H1 (cell line): ENCODE results near the gene MAGI1. TPM values are rescaled to one million over a fixed set of nuclear protein-coding genes. Genes with fewer than 3 reads are reported as not detected.

ENCODE experiments used
- CTCF ChIA-PET: fragments of 300-600 bp; sonication (Branson Sonifier 250); formaldehyde crosslinking; loops from one replicate; lab custom pipeline; 2021; ENCODE audit not compliant: partially characterized antibody; lab: Charles Lee
- POLR2A ChIA-PET: fragments of 300-600 bp; sonication (Branson Sonifier 250); formaldehyde crosslinking; loops from one replicate; lab custom pipeline; 2021; ENCODE audit warnings: inconsistent platforms; ENCODE audit not compliant: partially characterized antibody; lab: Charles Lee
- DNase-seq, 2 experiments: peaks; one replicate each; pipeline versions ENCODE4 v3.0.0 to v3.0.0-alpha.2; 2010 to 2022; ENCODE audit warnings: low spot score in 2 of 2, low read depth in 1 of 2, mixed read lengths in 1 of 2
- FAIRE-seq: peaks from 2 replicates; lab custom pipeline; 2011; peaks lifted over from hg19 to GRCh38; lab: Jason Lieb, UNC
- H2AFZ ChIP-seq: 2 replicates; pipeline ENCODE4 v1.8.1; 2012; ENCODE audit warnings: low read length, inconsistent platforms
- H2AK5ac ChIP-seq: 2 replicates; pipeline ENCODE4 v1.6.1; 2013; ENCODE audit warnings: low read depth, low read length
- H2BK120ac ChIP-seq: replicated peaks from 2 replicates; pipeline ENCODE3; 2013; ENCODE audit warnings: low read depth, low read length, inconsistent platforms
- H2BK12ac ChIP-seq: 2 replicates; pipeline ENCODE4 v1.6.1; 2013; ENCODE audit warnings: low read depth, low read length
- H2BK15ac ChIP-seq: 2 replicates; pipeline ENCODE4 v1.6.1; 2013; ENCODE audit warnings: low read length
- H2BK20ac ChIP-seq: 2 replicates; pipeline ENCODE4 v1.6.1; 2013; ENCODE audit warnings: low read length
- H2BK5ac ChIP-seq: 2 replicates; pipeline ENCODE4 v1.6.1; 2013; ENCODE audit warnings: low read depth, low read length
- H3K14ac ChIP-seq: 2 replicates; pipeline ENCODE4 v1.6.1; 2013; ENCODE audit warnings: inconsistent platforms; ENCODE audit not compliant: insufficient read length
- H3K18ac ChIP-seq: 2 replicates; pipeline ENCODE4 v1.6.1; 2013; ENCODE audit warnings: low read length; ENCODE audit errors: extremely low read depth
- H3K23ac ChIP-seq: 2 replicates; pipeline ENCODE4 v1.6.1; 2013; ENCODE audit warnings: inconsistent platforms; ENCODE audit not compliant: insufficient read length
- H3K23me2 ChIP-seq: 2 replicates; pipeline ENCODE4 v1.6.1; 2013; ENCODE audit warnings: low read depth, low read length
- H3K27ac ChIP-seq: 2 replicates; pipeline ENCODE4 v1.6.1; 2011; ENCODE audit warnings: low read depth, low read length, inconsistent platforms
- H3K27me3 ChIP-seq, 4 experiments: replicated peaks in 1 of 4; 1 replicate in 1 of 4; 2 replicates in 3 of 4; pipeline versions ENCODE4 v1.6.1 to v1.8.1; 2011 to 2013; ENCODE audit warnings: low read length in 3 of 4, mild to moderate bottlenecking in 3 of 4, inconsistent platforms in 2 of 4, mixed read lengths in 2 of 4, moderate library complexity in 1 of 4; ENCODE audit not compliant: control insufficient read depth in 3 of 4, insufficient read depth in 3 of 4; ENCODE audit errors: extremely low read depth in 1 of 4
- H3K36me3 ChIP-seq, 4 experiments: 2 replicates each; pipeline versions ENCODE4 v1.6.1 to v1.8.1; 2011 to 2013; ENCODE audit warnings: mild to moderate bottlenecking in 4 of 4, low read length in 3 of 4, moderate library complexity in 2 of 4, control low read depth in 1 of 4, inconsistent platforms in 1 of 4; ENCODE audit not compliant: insufficient read depth in 4 of 4, control insufficient read depth in 2 of 4
- H3K4ac ChIP-seq: replicated peaks from 2 replicates; pipeline ENCODE3; 2013; ENCODE audit warnings: low read length, low read depth, mixed read lengths, inconsistent platforms; ENCODE audit not compliant: insufficient read length
- H3K4me1 ChIP-seq, 4 experiments: replicated peaks in 1 of 4; 1 replicate in 1 of 4; 2 replicates in 3 of 4; pipeline versions ENCODE4 v1.6.1 to v1.8.1; 2011 to 2013; ENCODE audit warnings: low read length in 3 of 4, inconsistent platforms in 2 of 4, mixed read lengths in 1 of 4; ENCODE audit not compliant: insufficient read depth in 4 of 4, control insufficient read depth in 3 of 4
- H3K4me2 ChIP-seq, 2 experiments: 2 replicates each; pipeline versions ENCODE4 v1.6.1 to v1.8.1; 2011 to 2013; ENCODE audit warnings: low read depth in 2 of 2, low read length in 2 of 2, control low read depth in 1 of 2, inconsistent platforms in 1 of 2, mild to moderate bottlenecking in 1 of 2; ENCODE audit not compliant: insufficient read depth in 1 of 2
- H3K4me3 ChIP-seq, 4 experiments: fragments of 200-600, 300-600 bp in 1 of 4; sonication (generic), shearing (Covaris generic), sonication (Bioruptor Twin) in 1 of 4; 2 replicates each; pipeline versions ENCODE4 v1.5.1 to v1.8.1; 2011 to 2016; ENCODE audit warnings: low read length in 4 of 4, low read depth in 3 of 4, control low read depth in 2 of 4, inconsistent platforms in 2 of 4, mild to moderate bottlenecking in 2 of 4, mixed read lengths in 1 of 4, moderate library complexity in 1 of 4; ENCODE audit not compliant: insufficient read depth in 2 of 4; ENCODE audit errors: extremely low read depth in 1 of 4
- H3K56ac ChIP-seq: replicated peaks from 2 replicates; pipeline ENCODE3; 2013; ENCODE audit warnings: low read depth, mild to moderate bottlenecking, mixed read lengths, low read length, inconsistent platforms; ENCODE audit not compliant: insufficient read length
- H3K79me1 ChIP-seq: 2 replicates; pipeline ENCODE4 v1.6.1; 2013; ENCODE audit warnings: low read depth, low read length, control low read depth
- H3K79me2 ChIP-seq, 2 experiments: 2 replicates each; pipeline versions ENCODE4 v1.6.1 to v1.8.1; 2012 to 2013; ENCODE audit warnings: low read length in 2 of 2, mild to moderate bottlenecking in 2 of 2, inconsistent platforms in 1 of 2; ENCODE audit not compliant: insufficient read depth in 2 of 2, control insufficient read depth in 1 of 2
- H3K9ac ChIP-seq, 4 experiments: replicated peaks in 1 of 4; 1 replicate in 1 of 4; 2 replicates in 3 of 4; pipeline versions ENCODE4 v1.6.1 to v1.8.1; 2011 to 2013; ENCODE audit warnings: low read depth in 3 of 4, low read length in 3 of 4, control low read depth in 2 of 4, mild to moderate bottlenecking in 2 of 4, moderate library complexity in 2 of 4, inconsistent platforms in 1 of 4; ENCODE audit errors: extremely low read depth in 1 of 4
- H3K9me3 ChIP-seq, 2 experiments: 2 replicates each; pipeline versions ENCODE4 v1.6.1 to v1.8.1; 2012 to 2013; ENCODE audit warnings: mild to moderate bottlenecking in 2 of 2, moderate library complexity in 2 of 2, control low read depth in 1 of 2, inconsistent platforms in 1 of 2, low read depth in 1 of 2, low read length in 1 of 2, mixed read lengths in 1 of 2; ENCODE audit not compliant: insufficient read depth in 2 of 2
- H4K20me1 ChIP-seq, 2 experiments: replicated peaks in 1 of 2; 2 replicates each; pipeline versions ENCODE3 to v1.8.1; 2011 to 2013; ENCODE audit warnings: inconsistent platforms in 2 of 2, low read length in 2 of 2, mild to moderate bottlenecking in 1 of 2; ENCODE audit not compliant: insufficient read depth in 2 of 2, control insufficient read depth in 1 of 2
- H4K5ac ChIP-seq: 2 replicates; pipeline ENCODE4 v1.6.1; 2013; ENCODE audit warnings: low read length, low read depth, mixed read lengths, inconsistent platforms; ENCODE audit not compliant: insufficient read length
- H4K8ac ChIP-seq: 2 replicates; pipeline ENCODE4 v1.8.0; 2013; ENCODE audit warnings: mild to moderate bottlenecking, moderate library complexity, low read length, inconsistent platforms; ENCODE audit not compliant: insufficient read depth; ENCODE audit errors: extremely low read depth
- H4K91ac ChIP-seq: replicated peaks from 2 replicates; pipeline ENCODE3; 2013; ENCODE audit warnings: low read length, mixed read lengths, inconsistent platforms; ENCODE audit not compliant: insufficient read length
- MAX ChIP-seq: IDR thresholded peaks from 2 replicates; pipeline ENCODE4 v1.6.1; 2012; ENCODE audit warnings: inconsistent platforms
- SP2 ChIP-seq: IDR thresholded peaks from 2 replicates; pipeline ENCODE4 v1.6.1; 2012; ENCODE audit warnings: mild to moderate bottlenecking, low read length, inconsistent platforms
- TAF7 ChIP-seq: optimal IDR thresholded peaks from 2 replicates; pipeline ENCODE3; 2011; ENCODE audit warnings: low read depth, mild to moderate bottlenecking, inconsistent platforms, low read length, moderate library complexity, borderline replicate concordance
- TEAD4 ChIP-seq: IDR thresholded peaks from 2 replicates; pipeline ENCODE4 v1.6.1; 2012; ENCODE audit warnings: low read depth, low read length, inconsistent platforms, mixed read lengths
- WGBS, 2 experiments: shearing (Covaris generic) in 1 of 2; methylation state at CpG; one replicate each; pipeline versions ENCODE4 v1.1.6 to v1.1.7; 2013 to 2015; ENCODE audit warnings: low lambda C conversion rate in 2 of 2, mixed read lengths in 2 of 2, inconsistent platforms in 1 of 2, low coverage in 1 of 2, missing lambda C conversion rate in 1 of 2; ENCODE audit not compliant: insufficient replicate concordance in 2 of 2, insufficient coverage in 1 of 2, insufficient read length in 1 of 2; ENCODE audit errors: extremely low coverage in 1 of 2, missing lambda C conversion rate in 1 of 2; 5-methylcytosine and 5-hydroxymethylcytosine counted together
- polyA plus RNA-seq, 7 experiments: library from polyadenylated mRNA; depleted of rRNA in 3 of 7; stranded (reverse) in 5 of 7; unstranded in 2 of 7; fragments of >200 nt in 5 of 7; fragments of 200-250 nt in 2 of 7; gene quantifications; 1 replicate in 5 of 7; 2 replicates in 1 of 7; 4 replicates in 1 of 7; pipeline versions ENCODE4 v1.2.1 to v1.2.3, GENCODE V29; 2011 to 2013; ENCODE audit warnings: missing spikeins in 2 of 7, mixed read lengths in 2 of 7
- total RNA-seq: library from RNA; stranded (reverse); fragmentation: NEBNext Ultra II Directional; extraction: Animal tissue kit (Norgen Biotek cat#: 25700); gene quantifications from 2 replicates; pipeline ENCODE4 v1.2.1, GENCODE V29; 2021

The MAGI1 gene
- total and polyA plus RNA-seq, 2 of the 8 experiments (the other 6 are each of a cell fraction or from before 2014, with no cell fraction given), result 19.8 to 78.0 TPM

- Histone ChIP-seq H2BK15ac (no peak overlapping the region), H3K4me1 (peaks cover 4 to 14% (median 9%) of the 10 kb centered on the region in 4 experiments), H2BK5ac (no peak overlapping the region), H3K9ac (no peak overlapping the region), H2BK12ac (no peak overlapping the region), H3K18ac (no peak overlapping the region), H4K8ac (peak overlapping the region; percentile 43; the same call in 1 of the 2 replicates), H3K27me3 (no peaks in the 10 kb centered on the region), H3K79me1 (peaks cover 3% of the 10 kb centered on the region; the same call in 1 of the 2 replicates), H3K23ac (no peak overlapping the region), H3K4me2 (peak overlapping the region; percentile 80 to 93), H3K27ac (no peak overlapping the region), H4K20me1 (peaks cover 7 to 17% of the 10 kb centered on the region in 2 experiments), H3K9me3 (no peaks in the 10 kb centered on the region), H4K91ac (no peak overlapping the region), H2AK5ac (no peak overlapping the region), H3K4ac (no peak overlapping the region), H2BK20ac (no peak overlapping the region), H3K4me3 (peak overlapping the region; percentile 64 to 75 (median 69)), H3K23me2 (peaks cover 6% of the 10 kb centered on the region), H3K79me2 (peaks cover 4 to 61% of the 10 kb centered on the region in 2 experiments; a peak in 3 of 4 replicates), H2BK120ac (no peak overlapping the region), H3K14ac (no peak overlapping the region), H2AFZ (no peak overlapping the region), H3K56ac (no peak overlapping the region), H4K5ac (no peak overlapping the region), H3K36me3 (no peaks in the 10 kb centered on the region)
- POLR2A ChIA-PET, result interaction anchor here (0.8 to 3.8 kb wide), 9 partner anchors 9 to 47 kb away, joined by 3 to 35 read pairs (median 6); no protein-coding TSS in a partner anchor
- DNase-seq (no peak), FAIRE-seq (no peak)
- TF ChIP-seq SP2 (no peak), MAX (no peak), TAF7 (no peak), TEAD4 (no peak)
- 10% methylated on average over 9 of the region's 9 CpGs; no CpG with 5 or more reads in 1 of the 2 experiments for WGBS, 2 experiments
- CTCF ChIA-PET, result interaction anchor here (1.3 to 4.3 kb wide), 9 partner anchors 10 to 123 kb away, joined by 3 to 18 read pairs (median 5); no protein-coding TSS in a partner anchor
Observed at GRCh38 chr3:65549626-65549959, 489.1 kb downstream of the MAGI1 start.
